IMR-90 (cell line): Measurements from ENCODE around the gene ENAH.

Experiments
- BHLHE40 ChIP-seq: fragments of 150-350 bp; IDR thresholded peaks from 2 replicates; pipeline ENCODE4 v1.6.1; 2016; ENCODE audit warnings: mild to moderate bottlenecking, low read depth, low read length
- CEBPB ChIP-seq: IDR thresholded peaks from 2 replicates; pipeline ENCODE4 v1.6.1; 2012; ENCODE audit warnings: low read depth, low read length, improper control_type of control experiment
- CTCF ChIP-seq: conservative IDR thresholded peaks from 2 replicates; pipeline ENCODE4 v1.5.1; 2012; ENCODE audit warnings: mild to moderate bottlenecking, low read depth, low read length, improper control_type of control experiment
- ELK1 ChIP-seq: fragments of 150-350 bp; IDR thresholded peaks from 2 replicates; pipeline ENCODE4 v1.6.1; 2016; ENCODE audit warnings: low read depth, mild to moderate bottlenecking, low read length, moderate library complexity, borderline replicate concordance
- MAFK ChIP-seq: IDR thresholded peaks from 2 replicates; pipeline ENCODE4 v1.6.1; 2012; ENCODE audit warnings: low read depth, low read length, improper control_type of control experiment
- MXI1 ChIP-seq: IDR thresholded peaks from 2 replicates; pipeline ENCODE4 v1.6.1; 2012; ENCODE audit warnings: low read depth, mild to moderate bottlenecking, low read length, moderate library complexity, borderline replicate concordance
- NFE2L2 ChIP-seq: fragments of 150-350 bp; IDR thresholded peaks from 2 replicates; pipeline ENCODE4 v1.6.1; 2016; ENCODE audit warnings: low read depth, mild to moderate bottlenecking, low read length
- POLR2A ChIP-seq: IDR thresholded peaks from 2 replicates; pipeline ENCODE4 v1.6.1; 2012; ENCODE audit warnings: mild to moderate bottlenecking, low read depth, low read length
- USF2 ChIP-seq: fragments of 150-350 bp; IDR thresholded peaks from 2 replicates; pipeline ENCODE4 v1.6.1; 2017; ENCODE audit warnings: mild to moderate bottlenecking, antibody characterized with exemption, low read length, low read depth

GRCh38 chr1:225611537-225612223, 41.2 kb downstream of the ENAH start:
- TF ChIP-seq USF2 (no peak), CTCF (no peak), MAFK (no peak), NFE2L2 (no peak), BHLHE40 (no peak), POLR2A (no peak), CEBPB (no peak), ELK1 (no peak), MXI1 (no peak)
